HepG2 (cell line): Measurements from ENCODE around the gene TMEM131. TPM values are rescaled to one million over a fixed set of nuclear protein-coding genes. Genes with fewer than 3 reads are reported as not detected.

Experiments
- ATAC-seq: fragments of 200-7000 bp; cut with Tn5 transposase; 3 replicates; pipeline ENCODE4 v1.9.1; 2020; ENCODE audit warnings: mild to moderate bottlenecking, moderate library complexity
- BruUV-seq: library from RNA; stranded (reverse); fragments of 400-500 nt; replicated peaks from 2 replicates; lab custom pipeline; 2021; lab: Mats Ljungman, UMichigan
- CTCF ChIA-PET: fragments of 300-600 bp; formaldehyde crosslinking; extraction: SDS; loops from one replicate; lab custom pipeline; 2021; ENCODE audit warnings: low total read pairs, inconsistent platforms, low intra/inter-chr PET ratio; lab: Yijun Ruan, JAX
- POLR2A ChIA-PET: fragments of 350-600 bp; sonication (Branson Sonifier 250); formaldehyde crosslinking; loops from one replicate; lab custom pipeline; 2020; ENCODE audit warnings: antibody characterized with exemption, inconsistent platforms; lab: Yijun Ruan, JAX
- DNase-seq: peaks from one replicate; pipeline ENCODE4 v3.0.0-alpha.2; 2015; ENCODE audit warnings: low spot score
- FAIRE-seq: peaks from 3 replicates; lab custom pipeline; 2011; peaks lifted over from hg19 to GRCh38; lab: Jason Lieb, UNC
- H2AFZ ChIP-seq: one replicate; pipeline ENCODE4 v1.6.1; 2011; ENCODE audit warnings: low read length, inconsistent platforms
- H3K27ac ChIP-seq: fragments of 300-600 bp; 3 replicates; pipeline ENCODE4 v1.8.0; 2011; ENCODE audit warnings: mixed run types, mild to moderate bottlenecking, mixed read lengths, low read length, inconsistent platforms; ENCODE audit not compliant: insufficient read depth; ENCODE audit errors: extremely low read length
- H3K27me3 ChIP-seq, 2 experiments: fragments of 200-600 bp in 1 of 2; 2 replicates in 1 of 2; 3 replicates in 1 of 2; pipeline versions ENCODE4 v1.6.0 to v1.8.0; 2011; ENCODE audit warnings: low read length in 2 of 2, mild to moderate bottlenecking in 2 of 2, moderate library complexity in 2 of 2, inconsistent platforms in 1 of 2; ENCODE audit not compliant: insufficient read depth in 2 of 2, control insufficient read depth in 1 of 2
- H3K36me3 ChIP-seq, 2 experiments: fragments of 200-600 bp in 1 of 2; replicated peaks in 1 of 2; 2 replicates in 1 of 2; 3 replicates in 1 of 2; pipeline versions ENCODE4 v1.5.1 to v1.8.0; 2011; ENCODE audit warnings: low read length in 2 of 2, inconsistent platforms in 1 of 2; ENCODE audit not compliant: insufficient read depth in 2 of 2, control insufficient read depth in 1 of 2
- H3K4me1 ChIP-seq: 2 replicates; pipeline ENCODE4 v1.5.1; 2012; ENCODE audit warnings: low read length, inconsistent platforms; ENCODE audit not compliant: insufficient read depth
- H3K4me2 ChIP-seq: 2 replicates; pipeline ENCODE4 v1.6.0; 2011; ENCODE audit warnings: low read depth, low read length, inconsistent platforms
- H3K4me3 ChIP-seq, 3 experiments: fragments of 200-600 bp in 1 of 3; sonication (generic), shearing (Covaris generic) in 1 of 3; replicated peaks in 1 of 3; 2 replicates each; pipeline ENCODE4 v1.5.1; 2011 to 2016; ENCODE audit warnings: low read length in 3 of 3, inconsistent platforms in 2 of 3, low read depth in 2 of 3, mild to moderate bottlenecking in 2 of 3, control low read depth in 1 of 3, mixed read lengths in 1 of 3; ENCODE audit not compliant: insufficient read depth in 1 of 3
- H3K79me2 ChIP-seq: one replicate; pipeline ENCODE4 v1.6.1; 2011; ENCODE audit warnings: low read length, inconsistent platforms; ENCODE audit not compliant: insufficient read depth
- H3K9ac ChIP-seq: 2 replicates; pipeline ENCODE4 v1.6.0; 2011; ENCODE audit warnings: mild to moderate bottlenecking, low read depth, low read length, inconsistent platforms; ENCODE audit not compliant: insufficient read depth
- H3K9me3 ChIP-seq: 2 replicates; pipeline ENCODE4 v1.5.1; 2012; ENCODE audit warnings: mild to moderate bottlenecking, low read length
- H4K20me1 ChIP-seq: 2 replicates; pipeline ENCODE4 v1.6.0; 2011; ENCODE audit warnings: inconsistent platforms, mild to moderate bottlenecking, low read length, moderate library complexity; ENCODE audit not compliant: insufficient read depth
- GLI4 ChIP-seq: sonication (generic); formaldehyde crosslinking; IDR thresholded peaks from 2 replicates; pipeline ENCODE4 v1.5.1; 2020; ENCODE audit warnings: missing genetic modification reagents, mild to moderate bottlenecking, moderate library complexity, borderline replicate concordance
- MAFK ChIP-seq, 2 experiments: IDR thresholded peaks in 1 of 2; conservative IDR thresholded peaks in 1 of 2; 2 replicates each; pipeline ENCODE4 v1.6.1; 2011; ENCODE audit warnings: improper control_type of control experiment in 2 of 2, low read length in 2 of 2
- SP1 ChIP-seq, 2 experiments: fragments of 450-650 bp in 1 of 2; sonication (generic) in 1 of 2; formaldehyde crosslinking in 1 of 2; IDR thresholded peaks; 2 replicates each; pipeline versions ENCODE4 v1.4.0 to v1.6.1; 2016 to 2020; ENCODE audit warnings: missing genetic modification reagents in 1 of 2
- TCF7L2 ChIP-seq: IDR thresholded peaks from 2 replicates; pipeline ENCODE4 v1.6.1; 2011; ENCODE audit warnings: mild to moderate bottlenecking, low read depth, low read length, moderate library complexity
- ZNF30 ChIP-seq: sonication (generic); formaldehyde crosslinking; IDR thresholded peaks from 2 replicates; pipeline ENCODE4 v1.5.0; 2020; ENCODE audit warnings: mild to moderate bottlenecking, missing genetic modification reagents
- ZNF563 ChIP-seq: sonication (generic); formaldehyde crosslinking; IDR thresholded peaks from 2 replicates; pipeline ENCODE4 v1.8.0; 2022; ENCODE audit warnings: mild to moderate bottlenecking, moderate library complexity, missing genetic modification reagents
- ZNF761 ChIP-seq: sonication (generic); formaldehyde crosslinking; conservative IDR thresholded peaks from 2 replicates; pipeline ENCODE4 v1.4.0; 2020; ENCODE audit warnings: mild to moderate bottlenecking, missing genetic modification reagents
- ZNF775 ChIP-seq: sonication (generic); formaldehyde crosslinking; IDR thresholded peaks from 2 replicates; pipeline ENCODE4 v1.4.0; 2020; ENCODE audit warnings: missing genetic modification reagents, mild to moderate bottlenecking, moderate library complexity, borderline replicate concordance
- WGBS: methylation state at CpG from one replicate; pipeline ENCODE4 v1.1.6; 2017; ENCODE audit warnings: low lambda C conversion rate; 5-methylcytosine and 5-hydroxymethylcytosine counted together
- in situ Hi-C: cut with HindIII; loops from 2 replicates; pipeline ENCODE4 v1.10.0; 2017; ENCODE audit warnings: low pct_unique_long_range_greater_than_20kb; ENCODE audit not compliant: extremely low pct_ligation_motif_present
- intact Hi-C: fragments of 100-400 bp; cut with micrococcal nuclease; formaldehyde crosslinking; loops from one replicate; pipeline ENCODE4 v1.10.0; 2022; ENCODE audit not compliant: unreplicated experiment
- polyA plus RNA-seq, 8 experiments: library from polyadenylated mRNA; depleted of rRNA in 3 of 8; stranded (reverse) in 7 of 8; unstranded in 1 of 8; fragments of >200 nt; fragmentation: Illumina TruSeq in 4 of 8; extraction: Trizol in 4 of 8; gene quantifications; 2 replicates each; pipeline versions ENCODE4 v1.2.1 to v1.2.3, GENCODE V29; 2011 to 2016; ENCODE audit warnings: low read depth in 4 of 8, missing spikeins in 1 of 8, mixed read lengths in 1 of 8; ENCODE audit not compliant: insufficient read depth in 1 of 8
- total RNA-seq, 5 experiments: library from RNA; depleted of rRNA; stranded (reverse); fragments of >200 nt; fragmentation: Illumina TruSeq; extraction: Trizol; gene quantifications; 2 replicates each; pipeline ENCODE4 v1.2.3, GENCODE V29; 2016; ENCODE audit warnings: low read depth in 1 of 5
- TF ChIP-seq, protein P1 (sequence below): sonication (generic); formaldehyde crosslinking; conservative IDR thresholded peaks from 2 replicates; pipeline ENCODE4 v1.4.0; 2020; ENCODE audit warnings: mild to moderate bottlenecking, missing genetic modification reagents, moderate library complexity
- TF ChIP-seq, protein P2 (sequence below): sonication (generic); formaldehyde crosslinking; IDR thresholded peaks from 2 replicates; pipeline ENCODE4 v1.4.0; 2020; ENCODE audit warnings: missing genetic modification reagents, mild to moderate bottlenecking, borderline replicate concordance
- TF ChIP-seq, protein P3 (sequence below): sonication (generic); formaldehyde crosslinking; conservative IDR thresholded peaks from 2 replicates; pipeline ENCODE4 v1.8.1; 2023; ENCODE audit warnings: missing genetic modification reagents

The TMEM131 gene
- total and polyA plus RNA-seq, 2 of the 13 experiments (the other 11 are each of a cell fraction or from before 2014, with no cell fraction given): 17.9 to 19.5 TPM

DNA sequence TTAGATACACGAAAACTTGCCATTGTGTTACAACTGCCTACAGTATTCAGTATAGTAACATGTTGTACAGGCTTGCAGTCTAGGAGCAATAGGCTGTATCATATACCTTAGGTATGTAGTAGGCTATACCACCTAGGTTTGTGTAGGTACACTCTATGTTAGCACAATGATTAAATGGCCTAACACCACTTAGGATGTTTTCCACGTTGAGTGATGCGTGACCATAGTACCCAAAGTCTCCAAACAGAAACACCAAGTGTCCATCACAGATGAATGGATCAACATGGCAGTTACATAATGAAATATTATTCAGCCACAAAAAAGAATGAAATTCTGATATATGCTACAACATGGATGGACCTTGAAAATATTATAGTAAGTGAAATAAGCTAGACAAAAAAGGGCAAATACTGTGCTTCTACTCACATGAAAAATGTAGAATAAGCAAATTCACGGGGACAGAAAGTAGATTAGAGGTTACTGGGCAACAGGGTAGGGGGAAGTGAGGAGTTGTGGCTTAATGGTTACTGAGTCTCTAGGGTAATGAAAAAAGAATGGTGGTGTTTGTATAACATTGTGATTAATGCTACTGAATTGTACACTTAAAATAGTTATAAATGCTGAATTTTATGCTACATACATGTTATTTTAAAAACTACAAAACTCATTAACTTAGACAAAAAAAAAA lies 62.6 kb downstream of the TMEM131 start:
- TF ChIP-seq TCF7L2 (0 out of 2 replicates have a peak, but pooled peaks have one; percentile 22), ZNF761 (CRISPR knock-in tag) (no peak), MAFK (conservative IDR thresholded peaks at IDR 0.05 in 1 of 2, IDR thresholded peaks at IDR 0.05 in 1 of 2; ENCODE audit: low read length in 2 of 2) (peak; percentile 48 to 55; a peak in 3 of 4 replicates), ZNF563 (CRISPR knock-in tag) (no peak)
- no peaks in the 10 kb centered on the region; a peak in 1 of 5 replicates for H3K36me3 ChIP-seq
- no peaks in the 10 kb centered on the region for H3K9me3 ChIP-seq
- BruUV-seq: no TSS peak
- ChIA-PET POLR2A (no interaction called here), CTCF (no interaction called here)
- peaks cover 24% of the 10 kb centered on the region; the same call in 1 of the 2 replicates for H4K20me1 ChIP-seq
- H3K79me2 ChIP-seq: peaks cover 84% of the 10 kb centered on the region
- H3K27me3 ChIP-seq: no peaks in the 10 kb centered on the region
- peaks cover 18% of the 10 kb centered on the region for H3K4me1 ChIP-seq
- ATAC-seq (no peak), DNase-seq (no peak), FAIRE-seq (no peak)
- 99% methylated on average over 4 of the region's 4 CpGs for WGBS
- intact Hi-C loops: no loop called here
- H3K9ac ChIP-seq: no peak overlapping the region
- H3K4me3 ChIP-seq: no peak overlapping the region
- H2AFZ ChIP-seq: no peak overlapping the region
- H3K4me2 ChIP-seq: no peak overlapping the region
- H3K27ac ChIP-seq: no peak overlapping the region
- in situ Hi-C loops: no loop called here

DNA sequence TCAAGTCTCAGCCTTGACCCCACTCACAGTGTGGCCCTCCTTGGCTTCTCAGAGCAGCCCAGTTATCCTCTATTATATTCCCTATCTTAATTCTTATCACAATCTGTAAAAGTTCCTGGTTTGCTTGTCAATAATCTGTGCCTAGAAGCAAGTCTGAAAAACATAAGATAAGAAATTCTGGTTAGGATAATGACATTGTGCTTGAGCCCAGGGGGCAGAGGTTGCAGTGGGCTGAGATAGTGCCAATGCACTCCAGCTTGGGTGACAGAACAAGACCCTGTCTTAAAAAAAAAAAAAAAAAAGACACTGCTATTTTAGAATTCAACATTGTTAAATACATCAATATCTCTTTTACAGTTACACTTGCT lies 63.9 kb downstream of the TMEM131 start:
- H3K79me2 ChIP-seq: peaks cover 80% of the 10 kb centered on the region
- H3K9me3 ChIP-seq: no peaks in the 10 kb centered on the region
- no peak overlapping the region for H3K4me3 ChIP-seq
- H3K4me2 ChIP-seq: no peak overlapping the region
- peaks cover 14% of the 10 kb centered on the region for H3K4me1 ChIP-seq
- ChIA-PET CTCF (no interaction called here), POLR2A (no interaction called here)
- peaks cover 16% of the 10 kb centered on the region; the same call in 1 of the 2 replicates for H4K20me1 ChIP-seq
- ATAC-seq (no peak), FAIRE-seq (no peak), DNase-seq (no peak)
- no peak overlapping the region for H2AFZ ChIP-seq
- no peak overlapping the region for H3K9ac ChIP-seq
- H3K36me3 ChIP-seq: no peaks in the 10 kb centered on the region; a peak in 1 of 5 replicates
- no peaks in the 10 kb centered on the region for H3K27me3 ChIP-seq
- no TSS peak for BruUV-seq
- in situ Hi-C loops: no loop called here
- intact Hi-C loops: no loop called here
- no peak overlapping the region for H3K27ac ChIP-seq
- TF ChIP-seq, protein P1, sequence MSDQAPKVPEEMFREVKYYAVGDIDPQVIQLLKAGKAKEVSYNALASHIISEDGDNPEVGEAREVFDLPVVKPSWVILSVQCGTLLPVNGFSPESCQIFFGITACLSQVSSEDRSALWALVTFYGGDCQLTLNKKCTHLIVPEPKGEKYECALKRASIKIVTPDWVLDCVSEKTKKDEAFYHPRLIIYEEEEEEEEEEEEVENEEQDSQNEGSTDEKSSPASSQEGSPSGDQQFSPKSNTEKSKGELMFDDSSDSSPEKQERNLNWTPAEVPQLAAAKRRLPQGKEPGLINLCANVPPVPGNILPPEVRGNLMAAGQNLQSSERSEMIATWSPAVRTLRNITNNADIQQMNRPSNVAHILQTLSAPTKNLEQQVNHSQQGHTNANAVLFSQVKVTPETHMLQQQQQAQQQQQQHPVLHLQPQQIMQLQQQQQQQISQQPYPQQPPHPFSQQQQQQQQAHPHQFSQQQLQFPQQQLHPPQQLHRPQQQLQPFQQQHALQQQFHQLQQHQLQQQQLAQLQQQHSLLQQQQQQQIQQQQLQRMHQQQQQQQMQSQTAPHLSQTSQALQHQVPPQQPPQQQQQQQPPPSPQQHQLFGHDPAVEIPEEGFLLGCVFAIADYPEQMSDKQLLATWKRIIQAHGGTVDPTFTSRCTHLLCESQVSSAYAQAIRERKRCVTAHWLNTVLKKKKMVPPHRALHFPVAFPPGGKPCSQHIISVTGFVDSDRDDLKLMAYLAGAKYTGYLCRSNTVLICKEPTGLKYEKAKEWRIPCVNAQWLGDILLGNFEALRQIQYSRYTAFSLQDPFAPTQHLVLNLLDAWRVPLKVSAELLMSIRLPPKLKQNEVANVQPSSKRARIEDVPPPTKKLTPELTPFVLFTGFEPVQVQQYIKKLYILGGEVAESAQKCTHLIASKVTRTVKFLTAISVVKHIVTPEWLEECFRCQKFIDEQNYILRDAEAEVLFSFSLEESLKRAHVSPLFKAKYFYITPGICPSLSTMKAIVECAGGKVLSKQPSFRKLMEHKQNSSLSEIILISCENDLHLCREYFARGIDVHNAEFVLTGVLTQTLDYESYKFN (CRISPR knock-in tag): no peak
- TF ChIP-seq ZNF30 (CRISPR knock-in tag) (no peak), GLI4 (CRISPR knock-in tag) (no peak), SP1 (IDR thresholded peaks at IDR 0.05) (no peak), SP1 (CRISPR knock-in tag; IDR thresholded peaks at IDR 0.05) (no peak), ZNF775 (CRISPR knock-in tag) (no peak)
- TF ChIP-seq, protein P2, sequence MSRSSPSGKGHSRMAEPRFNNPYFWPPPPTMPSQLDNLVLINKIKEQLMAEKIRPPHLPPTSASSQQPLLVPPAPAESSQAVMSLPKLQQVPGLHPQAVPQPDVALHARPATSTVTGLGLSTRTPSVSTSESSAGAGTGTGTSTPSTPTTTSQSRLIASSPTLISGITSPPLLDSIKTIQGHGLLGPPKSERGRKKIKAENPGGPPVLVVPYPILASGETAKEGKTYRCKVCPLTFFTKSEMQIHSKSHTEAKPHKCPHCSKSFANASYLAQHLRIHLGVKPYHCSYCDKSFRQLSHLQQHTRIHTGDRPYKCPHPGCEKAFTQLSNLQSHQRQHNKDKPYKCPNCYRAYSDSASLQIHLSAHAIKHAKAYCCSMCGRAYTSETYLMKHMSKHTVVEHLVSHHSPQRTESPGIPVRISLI (CRISPR knock-in tag): no peak
- TF ChIP-seq, protein P3, sequence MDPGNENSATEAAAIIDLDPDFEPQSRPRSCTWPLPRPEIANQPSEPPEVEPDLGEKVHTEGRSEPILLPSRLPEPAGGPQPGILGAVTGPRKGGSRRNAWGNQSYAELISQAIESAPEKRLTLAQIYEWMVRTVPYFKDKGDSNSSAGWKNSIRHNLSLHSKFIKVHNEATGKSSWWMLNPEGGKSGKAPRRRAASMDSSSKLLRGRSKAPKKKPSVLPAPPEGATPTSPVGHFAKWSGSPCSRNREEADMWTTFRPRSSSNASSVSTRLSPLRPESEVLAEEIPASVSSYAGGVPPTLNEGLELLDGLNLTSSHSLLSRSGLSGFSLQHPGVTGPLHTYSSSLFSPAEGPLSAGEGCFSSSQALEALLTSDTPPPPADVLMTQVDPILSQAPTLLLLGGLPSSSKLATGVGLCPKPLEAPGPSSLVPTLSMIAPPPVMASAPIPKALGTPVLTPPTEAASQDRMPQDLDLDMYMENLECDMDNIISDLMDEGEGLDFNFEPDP (CRISPR knock-in tag): no peak
